GM18517 (cell line): ENCODE measurements around the gene NHSL2.

ENCODE experiments used
- ATAC-seq: cut with Tn5 transposase; IDR thresholded peaks from one replicate; pipeline ENCODE4 v1.9.1; 2021; ENCODE audit warnings: mild to moderate bottlenecking, moderate library complexity; ENCODE audit not compliant: unreplicated experiment

NHSL2 gene

GRCh38 chrX:72125331-72126047 is 214.8 kb downstream of the NHSL2 start:
- ATAC-seq = no peak

GRCh38 chrX:72126048-72126415 is 215.4 kb downstream of the NHSL2 start:
- ATAC-seq = no peak

DNA sequence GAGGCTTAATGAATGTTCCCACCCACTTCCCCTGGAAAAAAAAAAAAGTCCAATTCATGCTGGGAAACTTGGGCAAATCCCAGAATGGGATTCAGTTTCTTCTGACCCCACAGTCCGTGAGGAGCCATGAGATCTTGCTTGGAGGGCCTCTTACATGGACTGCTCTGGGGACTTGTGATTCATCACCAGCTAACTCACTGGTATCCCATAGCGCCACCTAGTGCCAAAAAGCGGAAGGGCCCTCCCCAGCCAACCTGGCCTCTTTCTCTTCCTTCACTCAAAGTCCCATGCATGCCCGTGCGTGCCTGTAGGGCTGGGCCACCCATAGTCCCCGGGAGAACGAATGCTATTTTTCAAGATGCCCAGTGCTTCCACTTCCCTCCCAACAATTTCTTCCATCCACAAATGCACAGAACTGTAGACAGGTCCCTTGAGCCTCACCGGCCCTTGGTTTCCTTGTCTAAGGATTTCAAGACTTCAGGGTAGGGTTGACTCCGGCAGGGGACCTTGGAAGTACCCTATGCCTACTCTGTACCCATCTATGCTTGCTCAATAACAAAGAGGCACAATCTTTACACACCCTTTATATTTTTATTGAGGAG is 216.0 kb downstream of the NHSL2 start:
- ATAC-seq = peak; percentile 68

DNA sequence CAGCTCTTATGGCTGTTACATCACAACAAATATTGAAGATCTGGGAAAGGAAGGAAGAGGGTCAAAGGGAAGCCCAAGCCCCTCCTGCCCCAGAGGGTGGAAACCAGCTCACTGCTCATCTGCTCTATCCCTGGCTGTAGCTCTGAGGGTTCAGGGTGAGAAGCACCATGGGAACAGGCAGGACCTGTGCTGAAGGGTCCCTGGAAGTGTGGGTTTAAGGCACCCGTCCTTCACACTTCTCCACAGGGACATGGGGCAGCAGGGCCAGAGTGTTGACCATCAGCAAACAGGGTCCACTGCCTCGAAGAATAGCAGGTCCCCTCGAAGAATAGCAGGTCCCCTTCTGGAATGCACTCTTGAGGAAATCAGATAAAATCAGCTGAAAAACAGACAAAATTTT is 216.7 kb downstream of the NHSL2 start:
- no peak for ATAC-seq

DNA sequence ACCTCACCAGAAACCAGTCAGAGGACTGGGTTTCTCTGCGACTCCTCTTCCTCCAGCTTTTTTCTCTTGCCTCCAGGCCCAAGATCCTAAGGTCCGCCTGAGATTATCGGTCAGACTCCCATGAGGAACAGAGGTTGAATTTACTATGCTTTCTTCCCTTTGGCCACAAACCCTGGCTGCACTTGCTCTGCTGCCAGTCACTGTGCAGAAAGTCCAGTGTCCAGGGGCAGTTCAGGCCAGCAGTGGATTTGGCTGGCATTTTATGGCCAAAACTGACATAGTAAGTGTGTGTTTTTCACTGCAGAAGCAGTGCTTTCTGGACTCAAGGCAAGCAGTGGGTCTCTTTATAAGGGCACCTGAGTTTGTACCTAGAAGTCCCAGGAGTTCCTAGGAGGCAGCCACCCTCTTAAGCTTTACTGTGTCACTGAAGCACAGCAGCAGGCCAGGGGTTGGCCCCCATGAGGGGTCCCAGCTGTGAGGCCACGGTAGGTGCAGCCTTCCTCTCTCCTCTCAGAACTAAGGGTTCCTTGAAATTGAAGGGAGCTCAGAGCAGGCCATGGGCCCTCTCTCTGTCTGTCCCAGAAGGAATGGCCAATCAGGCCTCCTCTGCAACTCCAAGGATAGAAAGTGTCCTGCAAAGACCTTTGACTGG is 217.7 kb downstream of the NHSL2 start:
- ATAC-seq = no peak

- ATAC-seq = no peak
Measured at GRCh38 chrX:72128881-72129280, 218.2 kb downstream of the NHSL2 start.

DNA sequence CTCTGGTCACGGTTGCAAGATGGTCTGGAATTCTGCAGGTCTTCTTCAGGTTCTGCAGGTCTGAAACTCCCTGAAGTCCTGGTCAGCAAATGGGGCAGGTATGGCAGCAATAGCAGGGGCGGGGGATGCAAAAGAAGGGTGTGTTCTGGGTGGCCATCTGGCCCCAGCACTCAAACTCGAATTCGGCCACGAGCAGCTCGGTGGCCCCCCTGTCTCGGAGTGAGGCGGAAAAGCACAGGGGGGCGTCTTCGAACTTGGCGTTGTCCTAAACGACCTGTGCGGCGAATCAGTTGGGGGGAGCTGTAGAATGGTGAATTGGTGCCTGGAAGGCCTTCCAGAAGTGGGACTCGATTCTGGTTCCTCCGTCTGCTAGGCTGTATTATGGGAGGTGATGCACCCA is 219.0 kb downstream of the NHSL2 start:
- no peak for ATAC-seq

GRCh38 chrX:72130156-72130761 is 219.6 kb downstream of the NHSL2 start:
- no peak for ATAC-seq

DNA sequence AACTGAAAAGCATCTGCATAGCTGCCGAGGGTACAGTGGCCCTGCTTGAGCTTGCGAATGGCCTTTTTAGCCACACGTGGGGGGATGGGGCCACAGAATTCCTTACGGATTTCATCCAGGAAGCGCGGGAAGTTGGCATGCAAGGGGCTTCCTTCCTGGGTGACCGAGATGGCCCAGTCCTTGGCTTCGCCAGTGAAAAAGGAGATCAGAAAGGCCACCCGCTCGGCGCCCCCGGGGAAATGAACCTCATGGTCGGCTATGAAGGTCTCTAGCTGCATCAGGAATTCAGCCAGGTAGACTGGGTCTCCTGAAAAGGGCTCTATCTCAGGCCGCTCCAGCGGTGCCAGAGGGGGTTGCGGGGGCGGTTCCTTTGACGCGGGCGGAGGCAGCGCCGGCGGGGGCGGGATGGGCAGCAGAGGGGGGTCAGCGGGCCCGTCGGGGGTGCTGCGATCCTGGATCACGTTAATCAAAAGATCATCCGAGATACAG is 220.2 kb downstream of the NHSL2 start:
- ATAC-seq = no peak

- peak; percentile 56 for ATAC-seq
Measured at GRCh38 chrX:72131317-72132294, 221.0 kb downstream of the NHSL2 start, which contains the start of gene RTL5. Gene RTL5 (minus strand): TSS chrX:72131915.

DNA sequence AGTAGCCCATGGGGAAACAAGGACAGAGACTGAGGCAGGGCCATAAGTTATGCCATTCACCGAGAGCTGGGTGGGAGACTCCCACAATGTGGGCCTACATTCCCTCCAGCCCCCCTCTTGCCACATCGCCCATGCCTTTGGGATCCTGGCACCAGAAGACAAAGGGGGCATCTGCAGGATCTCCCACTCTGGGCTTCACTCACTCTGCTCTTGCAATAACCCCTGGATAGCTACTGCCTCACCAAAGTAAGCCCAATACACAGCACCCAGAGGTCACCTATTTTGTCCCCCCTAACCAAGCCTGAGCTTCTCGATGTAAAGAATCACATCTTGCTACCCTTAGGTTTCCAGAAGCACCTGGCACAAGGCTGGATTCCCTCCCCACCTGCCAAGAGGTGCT is 221.8 kb downstream of the NHSL2 start:
- no peak for ATAC-seq

DNA sequence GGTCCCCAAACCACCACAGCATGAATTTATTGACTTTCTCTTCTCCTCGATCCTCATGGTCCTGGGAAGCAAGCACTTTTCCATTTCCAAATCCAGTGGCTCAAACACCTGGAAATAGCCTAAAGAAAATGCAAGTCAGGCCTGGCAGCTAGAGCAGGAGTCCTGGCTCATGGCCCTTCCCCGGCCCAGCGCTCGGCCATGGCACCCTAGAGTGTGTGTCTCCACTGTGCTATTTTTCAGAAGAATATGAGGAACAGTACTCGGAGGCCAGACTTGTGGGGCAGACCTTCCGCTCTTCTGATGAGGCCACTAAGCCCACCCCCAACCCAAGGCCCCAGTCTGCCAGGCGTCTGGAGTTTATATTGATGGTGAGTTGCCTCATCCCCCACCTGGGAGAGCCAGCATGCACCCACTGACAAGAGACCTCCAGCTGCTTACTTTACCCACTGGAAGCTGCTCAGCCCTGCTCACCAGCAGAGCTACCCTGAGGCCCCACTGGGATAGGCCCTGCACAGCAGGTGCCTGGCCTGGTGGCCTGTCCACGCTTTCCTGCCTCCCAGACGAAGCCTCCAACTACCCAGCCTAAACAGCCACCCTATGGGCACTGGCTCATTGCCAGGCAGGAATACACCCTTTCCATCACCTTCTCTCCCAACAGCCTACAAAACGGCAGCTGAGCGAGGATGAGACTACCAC is 223.4 kb downstream of the NHSL2 start:
- ATAC-seq = no peak

GRCh38 chrX:72137846-72138495 is 227.3 kb downstream of the NHSL2 start:
- ATAC-seq = no peak

DNA sequence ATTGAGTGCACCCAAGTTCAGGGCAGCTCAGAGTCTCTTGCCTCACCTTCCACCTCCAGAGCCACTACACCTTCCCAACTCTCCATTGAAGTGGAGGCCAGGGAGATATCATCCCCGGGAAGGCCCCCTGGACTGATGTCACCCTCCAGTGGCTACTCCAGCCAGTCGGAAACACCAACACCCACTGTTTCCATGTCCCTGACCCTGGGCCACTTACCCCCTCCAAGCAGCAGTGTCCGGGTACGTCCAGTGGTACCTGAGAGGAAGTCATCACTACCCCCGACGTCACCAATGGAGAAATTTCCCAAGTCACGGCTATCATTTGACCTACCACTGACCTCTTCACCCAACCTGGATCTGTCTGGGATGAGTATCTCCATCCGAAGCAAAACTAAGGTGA is 228.9 kb downstream of the NHSL2 start:
- ATAC-seq = no peak

- peak; percentile 77 for ATAC-seq
Measured at GRCh38 chrX:72141372-72142004, 230.8 kb downstream of the NHSL2 start.

- no peak for ATAC-seq
Measured at GRCh38 chrX:72142094-72142793, 231.6 kb downstream of the NHSL2 start.

- ATAC-seq = no peak
Measured at GRCh38 chrX:72142794-72143608, 232.4 kb downstream of the NHSL2 start.

DNA sequence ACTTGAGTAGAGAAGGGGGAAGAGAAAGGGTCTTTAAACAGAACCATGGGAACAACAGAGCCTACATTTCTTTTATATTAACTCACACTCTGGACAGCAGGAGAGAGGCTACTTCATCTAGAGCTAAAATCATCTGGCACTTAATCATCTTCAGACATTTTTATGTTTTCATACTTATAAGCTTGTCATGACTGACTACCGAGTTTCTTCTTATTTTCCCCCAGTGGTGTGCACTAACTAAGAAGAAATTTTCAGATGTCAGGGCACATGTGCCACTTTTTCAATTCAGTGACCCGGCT is 232.9 kb downstream of the NHSL2 start:
- ATAC-seq = no peak
